GM12874 (cell line): ENCODE data around the gene RGMB.

Source experiments
- CTCF ChIP-seq: IDR thresholded peaks from 2 replicates; pipeline ENCODE4 v1.5.1; 2011; ENCODE audit warnings: low read depth, mild to moderate bottlenecking, control low read depth, low read length, moderate library complexity; ENCODE audit not compliant: insufficient read depth

RGMB gene

GRCh38 chr5:98765815-98766214 is 7.6 kb upstream of the RGMB start:
- TF ChIP-seq CTCF: no peak

GRCh38 chr5:98767581-98767980 is 5.9 kb upstream of the RGMB start:
- TF ChIP-seq CTCF: no peak

GRCh38 chr5:98768160-98768959 is 5.1 kb upstream of the RGMB start:
- TF ChIP-seq CTCF: peak; percentile 91

GRCh38 chr5:98768960-98769209 is 4.6 kb upstream of the RGMB start:
- TF ChIP-seq CTCF: no peak; the same call in 1 of the 2 replicates

GRCh38 chr5:98769210-98769958 is 4.1 kb upstream of the RGMB start:
- TF ChIP-seq CTCF: peak; percentile 74; the same call in 1 of the 2 replicates

- TF ChIP-seq CTCF: no peak
These were observed 3.6 kb upstream of the RGMB start for GRCh38 chr5:98769959-98770208.

GRCh38 chr5:98770209-98770910 is 3.1 kb upstream of the RGMB start:
- TF ChIP-seq CTCF: no peak
